KMS-11 (cell line): ENCODE measurements around the gene CSHL1.
"Not testable (repeated sequence)": the region's sequence is repeated elsewhere in the genome, so short reads cannot be mapped to it uniquely, and the experiment has no call there.

Experiments
- H2AFZ ChIP-seq: fragments of 200-600 bp; sonication (generic); 2 replicates; pipeline ENCODE4 v1.6.1; 2016; ENCODE audit warnings: antibody characterized with exemption, mixed run types, low read depth
- H3K27ac ChIP-seq: fragments of 200-600 bp; sonication (generic); 2 replicates; pipeline ENCODE4 v1.6.1; 2016; ENCODE audit warnings: mild to moderate bottlenecking, mixed run types
- H3K27me3 ChIP-seq: fragments of 200-600 bp; sonication (generic); 2 replicates; pipeline ENCODE4 v1.6.1; 2017; ENCODE audit warnings: mild to moderate bottlenecking, low read depth, mixed run types, moderate library complexity; ENCODE audit not compliant: insufficient read depth
- H3K36me3 ChIP-seq: fragments of 200-600 bp; sonication (generic); 2 replicates; pipeline ENCODE4 v1.6.1; 2017; ENCODE audit warnings: mild to moderate bottlenecking, mixed run types; ENCODE audit not compliant: insufficient read depth
- H3K4me1 ChIP-seq: fragments of 200-600 bp; sonication (generic); 2 replicates; pipeline ENCODE4 v1.6.1; 2016; ENCODE audit warnings: mild to moderate bottlenecking, low read depth, mixed run types; ENCODE audit not compliant: poor library complexity, severe bottlenecking
- H3K4me2 ChIP-seq: fragments of 200-600 bp; sonication (generic); 2 replicates; pipeline ENCODE4 v1.7.0; 2016; ENCODE audit warnings: mild to moderate bottlenecking, mixed run types
- H3K4me3 ChIP-seq: fragments of 200-600 bp; sonication (generic); IDR thresholded peaks from 2 replicates; pipeline ENCODE4 v1.6.1; 2017; ENCODE audit warnings: low read depth, low read length, mixed read lengths; ENCODE audit not compliant: insufficient read depth
- H3K79me2 ChIP-seq: fragments of 200-600 bp; sonication (generic); 2 replicates; pipeline ENCODE4 v1.6.1; 2016; ENCODE audit warnings: low read depth, mixed run types; ENCODE audit not compliant: insufficient read depth
- H3K9ac ChIP-seq: fragments of 200-600 bp; sonication (generic); 2 replicates; pipeline ENCODE4 v1.6.1; 2016; ENCODE audit warnings: mild to moderate bottlenecking, mixed run types
- H4K20me1 ChIP-seq: fragments of 200-600 bp; sonication (generic); 2 replicates; pipeline ENCODE4 v1.6.1; 2016; ENCODE audit warnings: mild to moderate bottlenecking, mixed run types; ENCODE audit not compliant: insufficient read depth
- CTCF ChIP-seq: fragments of 200-600 bp; sonication (generic); conservative IDR thresholded peaks from 2 replicates; pipeline ENCODE4 v1.6.1; 2017; ENCODE audit warnings: low read depth, mild to moderate bottlenecking, antibody characterized with exemption, low read length, moderate library complexity, mixed read lengths

CSHL1 gene

GRCh38 chr17:63918305-63918704 lies 7.2 kb upstream of the CSHL1 start:
- Histone ChIP-seq H2AFZ (no peak overlapping the region), H4K20me1 (no peaks in the 10 kb centered on the region), H3K36me3 (no peaks in the 10 kb centered on the region), H3K9ac (no peak overlapping the region), H3K27ac (no peak overlapping the region), H3K4me2 (no peak overlapping the region), H3K27me3 (peaks cover 16% of the 10 kb centered on the region; the same call in 1 of the 2 replicates), H3K79me2 (no peaks in the 10 kb centered on the region), H3K4me1 (no peaks in the 10 kb centered on the region), H3K4me3 (no peak overlapping the region)
- no peak for TF ChIP-seq CTCF

- Histone ChIP-seq H3K9ac (no peak overlapping the region), H3K4me1 (no peaks in the 10 kb centered on the region), H3K27ac (no peak overlapping the region), H4K20me1 (no peaks in the 10 kb centered on the region), H3K79me2 (no peaks in the 10 kb centered on the region), H2AFZ (no peak overlapping the region), H3K4me2 (no peak overlapping the region), H3K4me3 (no peak overlapping the region), H3K36me3 (no peaks in the 10 kb centered on the region), H3K27me3 (peaks cover 16% of the 10 kb centered on the region; the same call in 1 of the 2 replicates)
- TF ChIP-seq CTCF = no peak
Measured at GRCh38 chr17:63917646-63918045, 6.6 kb upstream of the CSHL1 start.

- H3K4me1 ChIP-seq, H4K20me1 ChIP-seq, H3K4me3 ChIP-seq, H3K79me2 ChIP-seq, H3K36me3 ChIP-seq, H2AFZ ChIP-seq, H3K9ac ChIP-seq, H3K27ac ChIP-seq, H3K4me2 ChIP-seq: not testable (repeated sequence)
- peaks cover 16% of the 10 kb centered on the region; the same call in 1 of the 2 replicates for H3K27me3 ChIP-seq
Measured at GRCh38 chr17:63917206-63917605, 6.1 kb upstream of the CSHL1 start.

- Histone ChIP-seq H3K27me3 (peaks cover 16% of the 10 kb centered on the region; the same call in 1 of the 2 replicates), H3K4me2 (no peak overlapping the region), H3K36me3 (no peaks in the 10 kb centered on the region), H3K9ac (no peak overlapping the region), H3K79me2 (no peaks in the 10 kb centered on the region), H3K27ac (no peak overlapping the region), H3K4me1 (no peaks in the 10 kb centered on the region), H3K4me3 (no peak overlapping the region), H4K20me1 (no peaks in the 10 kb centered on the region), H2AFZ (no peak overlapping the region)
- no peak for TF ChIP-seq CTCF
Measured at GRCh38 chr17:63916566-63917185, 5.6 kb upstream of the CSHL1 start.

GRCh38 chr17:63915753-63916152 lies 4.7 kb upstream of the CSHL1 start:
- not testable (repeated sequence) for H3K9ac ChIP-seq, H3K27ac ChIP-seq

More at GRCh38 chr17:63915753-63916152, 4.7 kb upstream of the CSHL1 start:
- H3K79me2 ChIP-seq, H3K4me1 ChIP-seq, H3K4me2 ChIP-seq, H3K4me3 ChIP-seq, H3K36me3 ChIP-seq, H4K20me1 ChIP-seq, H2AFZ ChIP-seq: not testable (repeated sequence)
- H3K27me3 ChIP-seq = peaks cover 16% of the 10 kb centered on the region; the same call in 1 of the 2 replicates
